ENCODE measurements around the gene PCSK4.
"Not testable (repeated sequence)": the region's sequence is repeated elsewhere in the genome, so short reads cannot be mapped to it uniquely, and the experiment has no call there.

The PCSK4 gene

DNA sequence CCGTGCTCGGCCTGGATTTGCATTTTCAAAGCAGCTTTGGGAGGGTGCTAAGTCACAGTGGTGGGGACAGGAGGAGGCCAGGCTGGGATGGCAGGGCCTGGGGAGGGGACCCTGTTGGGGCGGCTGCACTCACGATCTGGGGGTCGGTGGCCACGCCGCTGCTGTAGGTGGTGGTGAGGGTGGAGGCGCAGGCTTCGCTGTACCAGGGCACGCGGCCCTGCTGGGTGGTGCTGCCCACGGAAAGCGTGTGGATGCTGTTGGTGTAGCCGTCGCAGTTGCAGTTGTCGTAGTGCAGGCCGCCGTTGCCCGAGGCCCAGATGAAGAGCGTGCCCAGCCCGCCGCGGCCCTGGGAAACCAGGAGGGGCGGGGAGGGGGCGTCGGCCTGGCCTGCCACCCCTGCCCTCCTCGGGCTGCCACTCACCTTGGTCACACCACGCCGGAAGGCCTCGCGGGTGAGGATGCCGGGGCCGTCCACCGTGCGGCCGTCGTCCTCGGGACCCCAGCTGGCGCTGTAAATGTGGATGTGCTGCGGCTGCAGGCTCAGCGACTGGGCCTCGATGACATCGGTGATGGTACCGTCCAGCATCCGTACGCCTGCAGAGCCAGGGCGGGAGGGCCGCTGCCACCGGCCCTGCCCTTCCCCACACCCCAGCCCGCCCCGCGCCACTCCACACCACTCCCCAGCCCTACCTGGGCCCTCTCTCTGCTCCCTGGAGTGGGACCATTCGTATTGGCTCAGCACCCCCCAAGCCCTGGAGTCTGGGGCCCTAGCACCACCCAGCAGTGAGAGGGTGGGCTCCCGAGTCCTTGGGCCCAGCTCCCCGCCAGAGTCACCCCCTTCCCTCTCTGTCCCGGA lies 3.2 kb downstream of the PCSK4 start:
- no peak for DNase-seq

DNA sequence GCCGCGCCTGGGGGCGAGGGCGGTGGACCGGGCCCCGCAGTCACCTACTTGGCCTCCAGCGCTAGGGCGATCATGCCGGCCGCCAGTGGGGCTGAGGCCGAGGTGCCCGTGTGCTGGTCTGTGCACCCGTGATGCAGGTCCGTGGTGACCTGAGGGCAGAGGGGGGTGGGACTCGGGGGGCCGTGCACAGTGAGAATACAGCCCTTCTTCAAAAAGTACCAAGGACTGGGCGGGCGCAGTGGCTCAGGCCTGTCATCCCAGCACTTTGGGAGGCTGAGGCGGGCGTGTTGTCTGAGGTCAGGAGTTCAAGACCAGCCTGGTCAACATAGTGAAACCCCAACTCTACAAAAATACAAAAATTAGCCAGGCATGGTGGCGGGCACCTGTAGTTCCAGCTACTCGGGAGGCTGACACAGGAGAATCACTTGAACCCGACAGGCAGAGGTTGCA lies 6.1 kb downstream of the PCSK4 start:
- DNase-seq, result no peak

DNA sequence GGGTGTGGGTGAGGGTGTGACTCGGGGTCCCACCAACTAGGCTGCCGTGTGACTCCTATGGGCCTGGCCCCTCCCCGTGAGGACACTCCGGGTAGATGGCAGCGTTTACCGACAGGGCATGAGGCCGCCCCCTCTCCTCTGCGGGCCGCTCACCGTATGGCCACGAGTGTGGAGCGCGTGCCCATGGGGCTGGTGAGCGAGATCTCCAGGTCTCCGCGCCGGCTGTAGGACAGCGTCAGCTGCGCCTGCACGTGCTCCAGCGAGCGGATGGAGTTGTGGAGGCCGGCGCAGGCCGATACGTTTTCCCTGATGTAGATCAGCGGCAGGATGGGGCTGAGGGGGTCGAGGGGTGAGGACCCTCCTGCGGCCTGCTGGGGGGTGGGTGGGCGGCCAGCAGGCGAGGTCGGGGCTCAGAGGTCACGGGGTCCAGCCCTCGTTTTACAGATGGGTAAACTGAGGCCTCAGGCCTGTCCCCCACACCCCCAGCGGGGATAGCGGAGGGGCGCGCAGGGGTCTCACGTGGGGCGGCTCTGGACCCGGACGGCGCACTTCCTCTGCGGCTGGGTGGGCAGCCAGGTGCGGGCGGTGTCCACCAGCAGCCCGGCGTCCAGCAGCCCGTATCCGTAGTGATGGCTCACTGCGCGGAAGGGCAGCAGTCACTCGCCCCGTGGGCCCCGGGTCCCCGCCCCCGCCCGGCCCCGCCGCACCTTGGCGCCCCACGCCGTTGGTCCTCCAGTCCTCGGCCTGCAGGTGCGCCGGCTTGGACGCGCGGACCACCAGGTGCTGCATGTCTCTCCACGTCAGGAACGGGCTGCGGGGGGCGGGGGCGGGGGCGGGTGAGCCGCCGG lies 6.8 kb downstream of the PCSK4 start:
- DNase-seq, result no peak

DNA sequence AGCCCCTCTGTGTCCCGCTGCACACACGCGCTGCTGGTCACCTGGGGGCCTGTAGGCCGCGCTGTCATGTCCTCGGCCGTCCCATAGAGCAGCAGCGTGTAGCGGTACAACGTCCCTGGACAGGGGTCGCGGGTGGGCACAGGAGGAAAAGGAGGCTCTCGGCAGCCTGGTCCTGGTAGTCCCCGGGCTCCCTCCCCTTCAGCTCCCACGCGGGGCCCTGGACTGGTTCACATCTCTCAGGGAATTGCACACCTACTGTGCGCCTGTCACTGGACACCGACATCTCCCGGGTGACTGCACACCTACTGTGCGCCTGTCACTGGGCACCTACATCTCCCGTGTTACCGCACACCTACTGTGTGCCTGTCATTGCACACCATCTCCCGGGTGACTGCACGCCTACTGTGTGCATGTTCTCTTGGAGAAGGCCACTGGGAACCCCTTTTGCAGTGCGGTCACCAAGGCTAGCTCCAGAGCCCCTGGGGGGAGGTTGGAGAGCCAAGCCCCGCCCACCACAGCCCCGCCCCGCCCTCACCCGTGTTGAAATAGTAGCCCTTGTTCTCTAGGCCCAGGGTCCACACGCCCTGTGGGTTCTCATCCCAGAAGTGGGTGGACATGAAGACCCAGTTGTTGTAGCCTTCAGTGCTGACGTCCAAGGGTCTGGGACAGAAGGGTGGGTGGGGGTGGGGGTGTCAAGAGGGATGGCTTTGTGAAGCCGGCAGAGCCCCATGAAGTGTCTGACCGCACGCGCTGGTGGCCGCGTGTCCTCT lies 7.6 kb downstream of the PCSK4 start:
- DNase-seq, result no peak

DNA sequence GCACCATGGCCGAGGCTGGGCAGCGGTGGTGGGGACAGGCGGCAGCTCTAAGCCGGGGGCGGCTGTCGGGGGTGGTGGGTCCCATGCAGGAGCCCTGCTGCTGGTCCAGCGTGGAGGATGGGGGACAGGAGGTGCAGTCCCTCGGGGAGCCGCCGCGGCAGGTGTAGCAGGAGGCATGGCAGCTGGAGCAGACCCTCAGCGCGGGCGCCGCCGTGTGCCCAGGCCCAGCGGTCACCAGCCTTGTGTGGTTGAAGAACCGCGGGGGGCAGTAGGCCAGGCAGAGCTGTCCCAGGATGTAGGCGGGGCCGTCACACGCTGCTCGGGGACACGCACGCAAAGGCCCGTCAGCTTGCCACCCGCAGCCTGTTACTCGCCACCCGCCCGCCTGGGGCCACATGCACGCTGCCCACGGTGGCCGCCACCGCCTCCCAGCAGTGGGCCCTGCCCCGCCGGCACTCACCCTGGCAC lies 8.2 kb downstream of the PCSK4 start:
- no peak for DNase-seq

DNA sequence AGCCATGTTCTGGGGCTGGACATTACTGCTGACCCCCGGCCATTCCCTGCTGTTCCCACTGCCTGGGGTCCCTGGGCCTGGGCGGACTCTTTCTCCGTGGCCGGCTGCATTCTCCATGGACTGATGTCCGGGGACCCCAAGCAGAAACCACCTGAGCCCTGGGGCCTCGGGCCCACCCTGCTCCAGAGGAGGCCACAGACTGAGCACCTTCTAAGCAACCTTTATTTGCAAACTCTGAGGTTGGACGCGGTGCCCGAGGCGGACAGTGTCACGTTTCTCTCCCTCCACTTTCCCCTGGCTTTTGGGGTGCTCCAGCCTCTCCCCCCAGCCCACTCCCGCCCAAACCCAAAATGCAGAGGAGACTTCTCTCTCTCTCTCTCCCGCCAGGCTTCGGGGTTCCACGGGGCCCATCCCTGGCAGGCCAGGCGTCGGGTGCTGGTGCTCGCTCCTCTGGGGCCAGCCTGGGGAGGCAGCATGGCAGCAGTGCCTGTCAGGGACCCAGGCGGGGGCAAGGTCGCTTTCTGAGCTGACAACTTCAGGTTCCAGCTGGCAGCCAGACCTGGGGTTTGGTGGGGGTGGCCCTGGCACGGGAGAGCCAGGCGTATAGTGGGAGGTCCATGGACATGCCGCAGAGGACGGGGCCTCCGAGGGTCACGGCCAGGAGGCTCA lies 8.8 kb downstream of the PCSK4 start:
- DNase-seq, result no peak

DNA sequence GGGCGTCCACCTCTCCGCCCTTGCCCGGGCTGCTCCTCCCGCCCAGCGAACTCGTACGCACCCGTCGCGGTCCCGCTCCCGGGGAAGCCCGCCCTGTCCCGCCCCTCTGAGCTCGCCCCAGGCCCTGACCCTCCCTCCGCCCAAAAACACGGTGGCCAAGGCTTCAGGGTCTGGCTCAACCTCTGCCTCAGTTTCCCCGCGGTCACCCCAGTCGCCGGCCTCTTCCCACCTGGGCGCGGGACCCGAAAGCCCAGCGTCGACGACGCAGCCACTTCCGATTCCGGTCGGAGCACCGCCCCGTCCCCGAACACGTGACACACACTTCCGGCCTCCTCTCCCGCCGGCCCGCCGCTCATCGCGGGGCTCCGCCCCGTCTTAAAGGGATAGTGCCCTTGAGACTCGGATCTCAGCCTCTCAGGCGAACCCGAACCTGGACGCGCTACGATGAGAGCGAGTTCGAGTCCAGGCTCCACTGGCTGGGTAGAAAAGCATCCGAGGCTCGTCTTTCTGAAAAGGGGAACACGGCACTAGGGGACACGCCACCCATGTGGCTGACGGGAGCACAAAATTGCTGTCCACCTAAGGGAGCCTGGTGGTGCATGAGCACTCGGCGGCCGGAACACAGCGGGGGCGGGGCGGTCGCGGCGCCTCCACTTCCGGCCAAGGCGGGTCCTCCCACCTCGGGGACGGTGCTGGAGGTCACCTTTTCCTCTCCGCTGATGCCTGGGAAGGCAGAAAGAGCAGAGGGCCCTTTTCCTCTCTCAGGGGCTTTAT lies 11.0 kb downstream of the PCSK4 start, which contains the start of gene C19orf25:
Gene C19orf25, minus strand, starts transcription at position 282 of the 774 bp plus-strand sequence. CDS start 312 bp downstream, outside the sequence.
- peak; percentile 85 for DNase-seq

DNA sequence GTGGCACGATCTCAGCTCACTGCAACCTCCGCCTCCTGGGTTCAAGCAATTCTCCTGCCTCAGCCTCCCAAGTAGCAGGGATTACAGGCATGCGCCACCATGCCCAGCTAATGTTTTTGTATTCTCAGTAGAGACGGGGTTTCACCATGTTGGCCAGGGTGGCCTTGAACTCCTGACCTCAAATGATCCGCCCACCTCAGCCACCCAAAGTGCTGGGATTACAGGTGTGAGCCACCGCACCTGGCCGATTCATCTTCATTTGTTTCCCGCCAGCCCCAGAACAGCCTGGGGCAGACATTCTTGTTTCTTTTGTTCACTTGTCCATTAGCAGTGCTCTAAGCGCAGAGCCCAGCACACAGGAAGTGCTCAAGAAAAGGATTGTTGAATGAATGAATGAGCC lies 13.1 kb downstream of the PCSK4 start:
- not testable (repeated sequence) for DNase-seq

DNA sequence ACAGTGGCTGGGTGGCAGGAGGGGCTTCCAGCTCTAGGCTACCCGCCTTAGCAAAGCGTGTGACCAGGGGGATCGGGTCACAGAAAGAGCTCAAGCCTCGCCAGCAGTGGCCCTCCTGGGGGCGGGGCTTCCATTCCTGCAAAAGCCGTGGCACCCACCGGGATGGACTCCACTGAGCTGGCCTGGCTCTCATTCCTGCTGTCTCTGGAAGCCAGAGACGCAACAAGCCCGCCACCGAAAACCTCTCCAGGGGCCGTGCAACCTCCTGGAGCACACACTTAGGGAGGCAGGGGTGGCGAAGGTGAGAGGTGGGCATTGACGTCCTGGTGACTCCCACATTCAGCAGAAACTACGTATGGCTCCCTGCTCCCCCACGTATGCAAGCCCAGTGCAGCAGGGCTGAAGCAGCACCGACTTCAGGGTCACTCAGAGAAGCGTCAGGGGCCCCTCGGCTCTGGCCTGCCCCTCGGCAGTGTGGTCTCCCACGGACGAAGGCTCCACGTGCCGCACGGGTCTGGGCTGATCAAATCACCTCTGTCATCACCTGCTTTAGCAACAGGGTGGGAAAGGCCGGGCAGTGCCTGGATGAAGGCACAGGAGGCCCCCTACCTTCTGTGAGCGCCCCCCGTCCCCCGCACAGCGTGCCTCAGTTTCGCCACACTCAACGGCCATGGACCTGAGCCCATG lies 14.3 kb downstream of the PCSK4 start:
- no peak for DNase-seq

DNA sequence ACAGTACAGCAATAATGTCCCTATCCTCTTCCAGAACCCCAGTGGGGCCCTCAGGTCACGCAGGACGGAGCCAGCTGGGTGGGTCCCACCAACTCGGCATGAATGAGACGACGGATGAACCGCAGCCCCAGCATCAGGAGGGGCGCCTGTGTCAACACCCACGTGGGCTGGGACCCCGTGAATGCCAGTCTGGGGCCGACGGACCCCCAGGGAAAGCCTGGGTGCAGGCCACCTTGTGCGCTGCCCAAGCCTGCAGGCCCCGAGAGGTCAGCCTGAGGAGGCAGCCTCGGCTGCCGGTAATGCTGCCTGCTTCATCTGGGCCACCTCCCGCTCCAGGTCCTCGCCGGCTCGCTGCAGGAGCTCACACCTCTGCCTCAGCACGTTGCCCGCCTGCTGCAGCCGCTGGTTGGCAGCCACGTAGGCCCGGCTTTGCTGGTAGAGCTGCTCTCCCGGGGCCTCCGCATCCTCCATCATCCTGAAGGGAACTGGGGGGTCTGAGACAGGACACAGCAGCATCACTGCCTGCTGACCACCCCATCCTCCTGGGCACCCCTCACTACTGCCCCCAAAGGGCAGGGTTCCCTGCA lies 15.3 kb downstream of the PCSK4 start:
- DNase-seq, result no peak

DNA sequence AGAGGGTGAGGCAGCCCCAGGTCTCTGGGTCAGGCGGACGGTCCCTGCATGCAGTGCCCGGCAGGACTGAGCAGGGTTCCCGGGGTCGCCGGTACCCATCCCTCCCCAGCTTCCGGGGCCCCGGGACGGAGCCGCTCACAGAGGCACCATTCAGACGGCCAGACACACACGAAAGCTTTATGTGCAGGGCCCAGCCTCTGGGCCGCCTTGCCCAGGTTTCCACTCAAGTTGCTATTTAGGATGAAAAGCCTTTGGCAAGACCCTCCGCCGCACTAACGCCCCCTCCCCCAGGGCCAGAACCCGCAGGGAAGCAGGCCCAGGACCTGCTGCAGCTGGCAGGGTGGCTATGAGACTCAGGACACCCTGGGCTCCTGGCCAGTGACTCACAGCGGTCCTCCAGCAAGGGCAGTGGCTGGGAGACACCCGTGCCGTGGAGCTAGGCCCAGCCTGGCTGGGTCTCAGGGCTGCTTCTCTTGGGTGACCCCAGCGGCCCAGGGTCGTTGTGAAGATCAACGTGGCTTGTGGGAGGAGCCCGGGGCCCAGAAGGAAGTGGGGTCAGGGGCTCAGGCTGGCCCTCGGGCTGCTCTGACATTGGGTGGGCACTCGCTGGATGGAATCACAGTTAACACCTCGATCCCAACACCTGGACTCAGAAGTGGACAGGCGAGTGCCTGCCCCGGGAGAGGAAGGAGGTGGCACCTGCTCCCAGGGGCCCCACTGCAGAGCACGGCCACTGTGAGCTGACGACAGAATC lies 16.0 kb downstream of the PCSK4 start:
- no peak for DNase-seq

DNA sequence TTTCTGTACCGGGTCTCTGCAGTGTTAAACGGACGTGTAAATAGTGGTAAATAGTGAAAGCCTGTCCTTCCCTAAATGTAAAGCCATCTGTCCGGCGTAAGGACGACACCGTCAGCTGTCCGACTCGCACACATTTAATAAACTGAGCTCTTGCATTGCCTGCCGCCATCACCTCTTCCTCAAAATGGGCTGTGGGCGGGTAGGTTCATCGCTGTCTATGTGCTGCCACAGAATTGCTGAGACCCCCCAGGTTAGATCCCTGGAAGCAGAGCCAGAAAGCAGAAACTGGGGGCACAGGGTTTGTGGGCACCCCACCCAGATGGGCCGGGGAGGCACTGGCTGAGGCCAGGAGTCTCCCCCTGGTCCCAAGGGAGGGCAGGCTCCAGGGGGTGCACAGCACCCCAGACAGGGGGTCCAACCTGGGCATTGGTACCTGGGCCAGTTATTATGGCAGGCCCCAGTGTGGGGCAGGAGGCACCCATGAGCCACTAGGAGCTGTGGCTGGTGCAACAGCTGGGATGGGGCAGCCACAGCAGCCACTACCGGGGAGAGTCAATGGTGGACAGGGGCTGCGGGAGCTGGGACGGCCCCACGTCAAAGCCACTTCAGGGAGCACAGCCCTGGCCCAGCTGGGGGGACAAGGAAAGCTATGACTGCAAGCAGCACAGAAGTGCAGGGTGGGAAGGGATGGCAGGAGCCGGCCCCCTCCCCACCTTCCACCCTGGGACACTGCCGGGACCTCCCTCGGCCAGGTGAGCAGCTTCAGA lies 16.9 kb downstream of the PCSK4 start:
- no peak for DNase-seq

DNA sequence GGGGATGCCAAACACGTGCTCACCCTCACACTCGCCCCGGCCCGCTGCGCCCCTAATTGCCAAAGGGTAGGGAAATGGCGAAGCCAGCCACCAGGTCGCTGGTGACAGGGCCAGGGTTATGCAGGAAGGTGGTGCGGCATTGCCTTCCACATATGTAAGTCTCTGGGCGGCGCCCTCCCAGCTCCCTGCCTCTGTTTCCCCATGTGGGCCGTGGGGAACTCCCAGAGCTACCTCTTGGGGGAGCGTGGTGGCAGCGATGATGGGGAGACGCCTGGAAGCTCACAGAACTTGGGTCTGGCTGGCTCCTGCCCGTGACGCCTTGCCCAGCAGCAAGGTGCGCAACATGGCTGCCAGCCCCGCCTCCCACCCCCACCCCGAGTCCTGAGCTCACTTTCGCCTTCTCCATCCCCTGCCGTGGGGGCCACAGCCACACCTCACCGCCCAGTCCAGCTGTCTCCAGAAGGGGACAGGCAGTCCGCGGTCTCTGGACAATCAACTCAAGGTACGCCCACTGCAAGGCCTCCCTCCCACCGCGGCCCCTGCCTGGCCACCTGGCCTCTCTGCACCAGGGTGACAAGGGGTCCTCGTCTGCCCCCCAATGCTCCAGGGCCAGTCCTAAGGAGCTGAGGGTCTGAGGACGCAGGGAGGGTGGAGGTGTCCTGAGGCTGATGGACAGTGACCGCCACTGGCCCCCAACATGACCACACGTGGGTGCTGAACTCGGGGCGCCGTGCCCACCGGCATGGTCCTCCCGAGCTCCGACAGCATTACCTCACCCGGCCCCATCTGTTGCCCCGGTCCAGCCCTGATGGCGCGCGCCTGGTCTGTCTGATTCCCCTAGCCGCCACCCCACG lies 17.7 kb downstream of the PCSK4 start:
- DNase-seq, result no peak

DNA sequence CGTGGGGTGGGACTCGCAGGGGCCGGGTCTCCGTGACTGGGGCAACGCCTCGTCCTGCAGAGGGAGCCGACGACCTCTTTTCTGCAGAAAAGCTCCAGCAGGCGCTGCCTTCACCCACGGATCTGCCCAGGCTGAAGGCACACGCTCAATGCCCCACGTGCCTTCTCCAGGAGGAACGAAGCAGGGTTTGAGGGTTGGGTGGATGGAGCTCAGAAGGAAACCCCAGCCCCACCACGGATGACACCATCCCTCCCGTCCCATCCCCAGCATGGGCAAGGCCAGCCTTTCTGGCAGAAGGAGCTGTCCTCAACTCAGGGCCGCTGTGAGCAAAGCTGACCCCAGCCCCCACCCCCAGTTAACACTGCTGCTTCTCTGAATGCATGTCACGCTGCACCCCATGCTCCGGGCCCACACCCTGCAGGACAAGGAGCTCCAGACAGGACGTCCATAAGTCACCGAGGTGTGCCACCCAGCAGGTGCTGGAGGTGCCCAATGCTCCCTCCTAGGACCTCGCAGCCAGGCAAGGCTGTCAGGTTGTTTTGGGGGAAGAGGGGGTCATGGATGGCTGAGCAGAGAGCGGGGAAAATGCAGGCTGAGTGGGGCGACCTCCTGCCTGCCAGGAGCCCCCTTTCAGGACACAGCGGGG lies 18.5 kb downstream of the PCSK4 start:
- no peak for DNase-seq

DNA sequence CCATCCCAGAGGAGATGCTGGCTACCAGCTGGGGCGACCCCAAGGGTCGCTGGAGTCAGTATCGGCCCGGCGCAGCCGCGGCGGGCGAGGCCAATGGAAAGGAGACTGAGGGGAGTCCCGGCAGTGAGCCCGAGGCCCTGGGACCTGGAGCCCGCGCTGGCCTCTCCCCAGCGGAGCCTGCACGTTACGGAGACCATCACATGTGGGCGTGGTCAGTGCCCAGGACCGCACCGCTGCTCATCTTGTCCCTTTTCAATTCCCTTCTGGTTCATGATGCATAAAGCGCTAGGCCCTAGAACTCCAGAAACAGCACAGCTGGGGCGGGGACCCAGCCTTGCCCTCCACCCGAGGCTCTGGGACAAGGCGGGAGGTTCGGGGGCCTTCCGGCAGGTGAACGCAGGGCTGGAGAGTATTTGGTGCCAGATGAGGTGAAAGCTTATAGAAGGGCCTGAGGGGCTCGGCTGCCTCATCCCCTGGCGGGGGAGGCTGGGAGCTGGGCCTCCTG lies 19.1 kb downstream of the PCSK4 start:
- no peak for DNase-seq

DNA sequence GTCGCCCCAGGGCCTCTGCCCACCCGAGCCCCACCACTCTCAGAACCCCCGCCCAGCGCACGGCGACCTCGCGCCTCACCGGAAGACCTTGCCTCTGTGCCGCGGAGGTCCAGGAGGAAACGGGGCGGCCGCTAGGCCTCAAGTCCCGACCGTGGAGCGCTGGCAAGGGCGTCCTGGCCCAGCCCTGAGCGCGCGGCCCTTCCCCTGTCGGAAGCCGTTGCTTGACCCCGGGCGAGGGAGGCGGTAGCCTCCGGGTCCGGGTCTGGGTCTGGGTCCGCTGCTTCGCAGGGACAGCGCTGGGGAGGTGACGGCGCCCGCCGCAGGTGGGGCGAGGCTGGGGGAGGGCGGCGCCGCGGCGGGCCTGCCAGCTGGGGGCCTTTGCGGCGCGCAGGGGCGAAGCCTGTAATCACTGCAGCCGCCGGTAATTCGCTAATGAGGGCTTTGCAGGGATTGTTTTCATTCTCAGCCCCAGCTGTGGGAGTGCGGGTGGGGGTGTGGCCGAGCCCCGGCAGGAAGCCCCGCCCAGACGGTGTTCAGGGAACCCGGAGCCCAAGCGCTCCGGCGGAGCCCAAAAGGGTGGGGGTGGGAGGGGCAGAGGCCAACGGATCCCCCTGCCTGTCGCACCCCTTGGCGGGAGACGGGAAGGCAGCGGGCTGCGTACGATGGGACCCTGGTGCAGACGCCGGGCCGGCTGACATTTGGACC lies 19.7 kb downstream of the PCSK4 start:
- DNase-seq, result peak; percentile 32

DNA sequence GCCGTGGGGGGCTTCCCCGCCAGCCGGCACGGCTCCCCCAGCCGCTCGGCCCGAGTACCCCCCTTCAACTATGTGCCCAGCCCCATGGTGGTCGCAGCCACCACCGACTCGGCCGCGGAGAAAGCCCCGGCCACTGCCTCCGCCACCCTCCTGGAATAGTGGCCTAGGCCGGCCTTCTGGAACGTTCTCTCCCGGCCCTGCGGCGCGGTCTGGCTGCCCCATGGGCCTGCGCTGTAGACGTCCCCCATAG lies 20.2 kb downstream of the PCSK4 start:
- DNase-seq, result no peak

Data from NCI-H1694 treated with DMSO at 0.1 percent for 48 hours (cell line).